Measurements from ENCODE around the gene ITPK1.

GRCh38 chr14:93137864-93138263 is 22.1 kb upstream of the ITPK1 start:
- TF ChIP-seq, protein P1, sequence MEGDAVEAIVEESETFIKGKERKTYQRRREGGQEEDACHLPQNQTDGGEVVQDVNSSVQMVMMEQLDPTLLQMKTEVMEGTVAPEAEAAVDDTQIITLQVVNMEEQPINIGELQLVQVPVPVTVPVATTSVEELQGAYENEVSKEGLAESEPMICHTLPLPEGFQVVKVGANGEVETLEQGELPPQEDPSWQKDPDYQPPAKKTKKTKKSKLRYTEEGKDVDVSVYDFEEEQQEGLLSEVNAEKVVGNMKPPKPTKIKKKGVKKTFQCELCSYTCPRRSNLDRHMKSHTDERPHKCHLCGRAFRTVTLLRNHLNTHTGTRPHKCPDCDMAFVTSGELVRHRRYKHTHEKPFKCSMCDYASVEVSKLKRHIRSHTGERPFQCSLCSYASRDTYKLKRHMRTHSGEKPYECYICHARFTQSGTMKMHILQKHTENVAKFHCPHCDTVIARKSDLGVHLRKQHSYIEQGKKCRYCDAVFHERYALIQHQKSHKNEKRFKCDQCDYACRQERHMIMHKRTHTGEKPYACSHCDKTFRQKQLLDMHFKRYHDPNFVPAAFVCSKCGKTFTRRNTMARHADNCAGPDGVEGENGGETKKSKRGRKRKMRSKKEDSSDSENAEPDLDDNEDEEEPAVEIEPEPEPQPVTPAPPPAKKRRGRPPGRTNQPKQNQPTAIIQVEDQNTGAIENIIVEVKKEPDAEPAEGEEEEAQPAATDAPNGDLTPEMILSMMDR (conservative IDR thresholded peaks at IDR 0.05; ENCODE audit: low read depth, low read length) = no peak
- TF ChIP-seq EZH2 (IDR thresholded peaks at IDR 0.05; ENCODE audit: borderline replicate concordance, low read depth, low read length, poor library complexity, severe bottlenecking) = no peak

Data from A673 (cell line).